Hepatocyte (in vitro differentiated cells): Measurements from ENCODE around the gene SIX3. TPM values are rescaled to one million over a fixed set of nuclear protein-coding genes. Genes with fewer than 3 reads are reported as not detected.

ENCODE experiments used
- DNase-seq: peaks from one replicate; pipeline ENCODE4 v3.0.0-alpha.2; 2016; ENCODE audit warnings: low spot score
- H2AFZ ChIP-seq: fragments of 200-600 bp; sonication (generic); 2 replicates; pipeline ENCODE4 v1.6.0; 2016; ENCODE audit warnings: antibody characterized with exemption, mild to moderate bottlenecking
- H3K27ac ChIP-seq: fragments of 200-600 bp; sonication (generic); 2 replicates; pipeline ENCODE4 v1.5.1; 2016; ENCODE audit warnings: mild to moderate bottlenecking
- H3K27me3 ChIP-seq: fragments of 200-600 bp; sonication (generic); 2 replicates; pipeline ENCODE4 v1.6.1; 2016
- H3K36me3 ChIP-seq: fragments of 200-600 bp; sonication (generic); replicated peaks from 2 replicates; pipeline ENCODE4 v1.5.1; 2016; ENCODE audit warnings: low read depth; ENCODE audit not compliant: insufficient read depth
- H3K4me1 ChIP-seq: fragments of 200-600 bp; sonication (generic); 2 replicates; pipeline ENCODE4 v1.5.1; 2016; ENCODE audit warnings: mild to moderate bottlenecking, moderate library complexity; ENCODE audit not compliant: insufficient read depth
- H3K4me2 ChIP-seq: fragments of 200-600 bp; sonication (generic); 2 replicates; pipeline ENCODE4 v1.6.0; 2016
- H3K4me3 ChIP-seq: fragments of 200-600 bp; sonication (generic); 2 replicates; pipeline ENCODE4 v1.5.1; 2016; ENCODE audit warnings: mild to moderate bottlenecking
- H3K79me2 ChIP-seq: fragments of 200-600 bp; sonication (generic); 2 replicates; pipeline ENCODE4 v1.6.0; 2017; ENCODE audit warnings: mild to moderate bottlenecking
- H3K9me2 ChIP-seq: fragments of 200-600 bp; sonication (generic); replicated peaks from 2 replicates; pipeline ENCODE4 v1.6.0; 2017; ENCODE audit warnings: mild to moderate bottlenecking; ENCODE audit not compliant: insufficient read depth
- H3K9me3 ChIP-seq: fragments of 200-600 bp; sonication (generic); 2 replicates; pipeline ENCODE4 v1.5.1; 2016; ENCODE audit warnings: low read depth, mild to moderate bottlenecking
- H4K20me1 ChIP-seq: fragments of 200-600 bp; sonication (generic); 2 replicates; pipeline ENCODE4 v1.6.0; 2016; ENCODE audit warnings: mild to moderate bottlenecking; ENCODE audit not compliant: insufficient read depth, poor library complexity, severe bottlenecking
- CTCF ChIP-seq: fragments of 200-600 bp; sonication (generic); IDR thresholded peaks from 2 replicates; pipeline ENCODE4 v1.5.1; 2016; ENCODE audit warnings: antibody characterized with exemption, mild to moderate bottlenecking; ENCODE audit not compliant: poor library complexity
- EZH2 ChIP-seq: fragments of 200-600 bp; sonication (generic); IDR thresholded peaks from 2 replicates; pipeline ENCODE4 v1.6.1; 2016; ENCODE audit warnings: antibody characterized with exemption, mild to moderate bottlenecking, borderline replicate concordance
- EZH2phosphoT487 ChIP-seq: fragments of 200-600 bp; sonication (generic); IDR thresholded peaks from one replicate; pipeline ENCODE4 v1.6.1; 2018; ENCODE audit warnings: antibody characterized with exemption, mild to moderate bottlenecking, low read depth, moderate library complexity; ENCODE audit not compliant: unreplicated experiment, severe bottlenecking
- WGBS: methylation state at CpG from one replicate; pipeline ENCODE4 v1.1.6; 2016; ENCODE audit warnings: low lambda C conversion rate; ENCODE audit errors: missing lambda C conversion rate; 5-methylcytosine and 5-hydroxymethylcytosine counted together
- polyA plus RNA-seq: library from polyadenylated mRNA; unstranded; fragments of >200 nt; fragmentation: Nextera tagmentation; extraction: Ambion mirVana; gene quantifications from 2 replicates; pipeline ENCODE4 v1.2.1, GENCODE V29; 2016
- total RNA-seq: library from RNA; depleted of rRNA; stranded (reverse); fragments of >200 nt; gene quantifications from 2 replicates; pipeline ENCODE4 v1.2.3, GENCODE V29; 2014

The SIX3 gene
- total and polyA plus RNA-seq, 2 experiments from 2014 or later, result not detected

GRCh38 chr2:44906972-44907371, 34.5 kb upstream of the SIX3 start:
- Histone ChIP-seq H3K9me3 (no peaks in the 10 kb centered on the region), H2AFZ (no peak overlapping the region), H3K79me2 (no peaks in the 10 kb centered on the region), H3K27me3 (peaks cover 22% of the 10 kb centered on the region), H4K20me1 (no peaks in the 10 kb centered on the region), H3K4me3 (no peak overlapping the region), H3K27ac (no peak overlapping the region), H3K4me1 (no peaks in the 10 kb centered on the region), H3K9me2 (no peaks in the 10 kb centered on the region), H3K36me3 (no peaks in the 10 kb centered on the region), H3K4me2 (no peak overlapping the region)
- no peak for DNase-seq
- no peak for TF ChIP-seq CTCF
- no peak for TF ChIP-seq EZH2
- no peak for TF ChIP-seq EZH2phosphoT487
- 47% methylated on average over 10 of the region's 10 CpGs for WGBS

GRCh38 chr2:44909831-44910230, 31.7 kb upstream of the SIX3 start:
- Histone ChIP-seq H3K27ac (no peak overlapping the region), H3K4me1 (no peaks in the 10 kb centered on the region), H3K79me2 (no peaks in the 10 kb centered on the region), H4K20me1 (no peaks in the 10 kb centered on the region), H3K9me3 (no peaks in the 10 kb centered on the region), H2AFZ (no peak overlapping the region), H3K4me2 (no peak overlapping the region), H3K9me2 (no peaks in the 10 kb centered on the region), H3K36me3 (no peaks in the 10 kb centered on the region), H3K27me3 (peaks cover 14% of the 10 kb centered on the region), H3K4me3 (no peak overlapping the region)
- no peak for DNase-seq
- 87% methylated on average over 1 of the region's 1 CpG for WGBS
- TF ChIP-seq EZH2phosphoT487 (no peak), EZH2 (no peak)

- peaks cover 4% of the 10 kb centered on the region for H3K27me3 ChIP-seq
- H3K4me2 ChIP-seq, result no peak overlapping the region
- H3K4me1 ChIP-seq, result no peaks in the 10 kb centered on the region
- H3K4me3 ChIP-seq, result no peak overlapping the region
- H3K9me3 ChIP-seq, result no peaks in the 10 kb centered on the region
- 59% methylated on average over 5 of the region's 5 CpGs for WGBS
- no peaks in the 10 kb centered on the region for H3K9me2 ChIP-seq
- no peak for TF ChIP-seq EZH2
- TF ChIP-seq EZH2phosphoT487, result no peak
- no peak for TF ChIP-seq CTCF
- H2AFZ ChIP-seq, result no peak overlapping the region
- no peaks in the 10 kb centered on the region for H4K20me1 ChIP-seq
- H3K27ac ChIP-seq, result no peak overlapping the region
- DNase-seq, result no peak
- H3K79me2 ChIP-seq, result no peaks in the 10 kb centered on the region
- H3K36me3 ChIP-seq, result no peaks in the 10 kb centered on the region
Observed at GRCh38 chr2:44912660-44913059, 28.8 kb upstream of the SIX3 start.

- H3K9me3 ChIP-seq, result no peaks in the 10 kb centered on the region
- DNase-seq, result no peak
- no peak overlapping the region for H2AFZ ChIP-seq
- no peak overlapping the region for H3K4me2 ChIP-seq
- H3K27me3 ChIP-seq, result peaks cover 30% of the 10 kb centered on the region
- H3K27ac ChIP-seq, result no peak overlapping the region
- H3K79me2 ChIP-seq, result no peaks in the 10 kb centered on the region
- no peaks in the 10 kb centered on the region for H3K36me3 ChIP-seq
- H3K4me1 ChIP-seq, result no peaks in the 10 kb centered on the region
- TF ChIP-seq CTCF, result no peak
- TF ChIP-seq EZH2phosphoT487, result no peak
- TF ChIP-seq EZH2, result no peak
- no peaks in the 10 kb centered on the region for H3K9me2 ChIP-seq
- H4K20me1 ChIP-seq, result no peaks in the 10 kb centered on the region
- H3K4me3 ChIP-seq, result no peak overlapping the region
Observed at GRCh38 chr2:44916291-44916690, 25.2 kb upstream of the SIX3 start.
